GM12872 (cell line): ENCODE measurements around the gene FLT3LG.

Source experiments
- TF ChIP-seq, protein P1 (sequence below): IDR thresholded peaks from 3 replicates; pipeline ENCODE4 v1.5.1; 2011; ENCODE audit warnings: low read depth, mild to moderate bottlenecking, low read length, moderate library complexity; ENCODE audit not compliant: insufficient read depth

The FLT3LG gene

GRCh38 chr19:49507803-49508494 lies 33.9 kb downstream of the FLT3LG start:
- TF ChIP-seq, protein P1, sequence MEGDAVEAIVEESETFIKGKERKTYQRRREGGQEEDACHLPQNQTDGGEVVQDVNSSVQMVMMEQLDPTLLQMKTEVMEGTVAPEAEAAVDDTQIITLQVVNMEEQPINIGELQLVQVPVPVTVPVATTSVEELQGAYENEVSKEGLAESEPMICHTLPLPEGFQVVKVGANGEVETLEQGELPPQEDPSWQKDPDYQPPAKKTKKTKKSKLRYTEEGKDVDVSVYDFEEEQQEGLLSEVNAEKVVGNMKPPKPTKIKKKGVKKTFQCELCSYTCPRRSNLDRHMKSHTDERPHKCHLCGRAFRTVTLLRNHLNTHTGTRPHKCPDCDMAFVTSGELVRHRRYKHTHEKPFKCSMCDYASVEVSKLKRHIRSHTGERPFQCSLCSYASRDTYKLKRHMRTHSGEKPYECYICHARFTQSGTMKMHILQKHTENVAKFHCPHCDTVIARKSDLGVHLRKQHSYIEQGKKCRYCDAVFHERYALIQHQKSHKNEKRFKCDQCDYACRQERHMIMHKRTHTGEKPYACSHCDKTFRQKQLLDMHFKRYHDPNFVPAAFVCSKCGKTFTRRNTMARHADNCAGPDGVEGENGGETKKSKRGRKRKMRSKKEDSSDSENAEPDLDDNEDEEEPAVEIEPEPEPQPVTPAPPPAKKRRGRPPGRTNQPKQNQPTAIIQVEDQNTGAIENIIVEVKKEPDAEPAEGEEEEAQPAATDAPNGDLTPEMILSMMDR = no peak

GRCh38 chr19:49512970-49513745 lies 39.1 kb downstream of the FLT3LG start:
- TF ChIP-seq, protein P1 = no peak

DNA sequence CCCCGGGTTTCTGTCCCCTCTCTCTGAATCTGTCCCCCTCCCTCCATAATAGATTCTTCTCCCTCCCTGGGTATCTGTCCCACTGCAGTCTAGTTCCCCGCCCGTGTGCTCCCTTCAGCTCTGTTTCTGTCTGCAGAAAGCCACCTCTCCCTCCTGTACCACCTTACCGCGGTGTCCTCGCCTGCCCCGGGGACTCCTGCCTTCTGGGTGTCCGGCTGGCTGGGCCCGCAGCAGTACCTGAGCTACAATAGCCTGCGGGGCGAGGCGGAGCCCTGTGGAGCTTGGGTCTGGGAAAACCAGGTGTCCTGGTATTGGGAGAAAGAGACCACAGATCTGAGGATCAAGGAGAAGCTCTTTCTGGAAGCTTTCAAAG lies 39.7 kb downstream of the FLT3LG start:
- TF ChIP-seq, protein P1 = no peak

DNA sequence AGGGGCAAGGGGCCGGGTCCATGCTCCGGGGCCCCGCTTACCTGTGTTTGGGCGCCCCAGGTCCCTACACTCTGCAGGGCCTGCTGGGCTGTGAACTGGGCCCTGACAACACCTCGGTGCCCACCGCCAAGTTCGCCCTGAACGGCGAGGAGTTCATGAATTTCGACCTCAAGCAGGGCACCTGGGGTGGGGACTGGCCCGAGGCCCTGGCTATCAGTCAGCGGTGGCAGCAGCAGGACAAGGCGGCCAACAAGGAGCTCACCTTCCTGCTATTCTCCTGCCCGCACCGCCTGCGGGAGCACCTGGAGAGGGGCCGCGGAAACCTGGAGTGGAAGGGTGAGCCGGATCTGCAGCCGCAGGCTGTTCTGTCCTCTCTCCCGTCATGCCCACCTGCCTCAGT lies 40.1 kb downstream of the FLT3LG start:
- TF ChIP-seq, protein P1 = no peak

- TF ChIP-seq, protein P1 = no peak
Measured at GRCh38 chr19:49515767-49516166, 41.8 kb downstream of the FLT3LG start.

GRCh38 chr19:49518033-49518432 lies 44.0 kb downstream of the FLT3LG start:
- TF ChIP-seq, protein P1 = no peak

- TF ChIP-seq, protein P1 = no peak
Measured at GRCh38 chr19:49520705-49521319, 46.8 kb downstream of the FLT3LG start.
